ENCODE measurements around the gene RIN2.

DNA sequence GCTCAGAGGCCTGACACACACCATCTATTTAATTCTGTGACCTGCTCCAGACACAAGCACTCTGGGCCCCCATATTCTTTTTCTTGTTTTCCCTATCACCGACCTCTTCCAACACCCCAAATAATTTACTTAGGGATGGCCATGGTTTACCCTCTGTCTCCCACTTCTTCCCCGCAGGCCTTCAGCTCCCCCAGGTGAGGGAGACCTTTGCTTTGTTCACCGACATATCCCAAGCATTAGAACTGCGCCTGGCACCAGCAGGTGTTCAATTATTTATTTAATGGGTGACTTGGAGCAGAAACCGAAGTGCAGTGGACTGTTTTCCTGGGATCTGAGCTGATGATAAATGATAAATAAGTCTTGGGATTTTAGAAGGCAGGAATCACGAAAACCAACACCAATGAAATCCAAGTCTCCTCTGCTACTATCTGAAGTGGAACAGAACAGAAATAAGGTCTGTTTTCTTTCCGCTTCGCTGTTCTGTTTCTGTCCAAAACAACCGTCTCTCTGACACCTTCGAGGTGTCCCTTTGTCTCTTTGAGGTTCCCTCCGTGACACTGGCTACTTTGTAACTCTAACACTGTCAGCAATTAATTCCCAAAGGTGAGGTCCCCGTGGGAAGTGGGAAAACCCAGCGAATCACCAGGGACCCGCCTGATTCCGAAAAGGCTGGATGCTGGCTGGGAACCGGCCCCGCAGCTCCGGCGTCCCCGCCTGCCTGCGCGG is 1.1 kb upstream of the RIN2 start:
- TF ChIP-seq, protein P1, sequence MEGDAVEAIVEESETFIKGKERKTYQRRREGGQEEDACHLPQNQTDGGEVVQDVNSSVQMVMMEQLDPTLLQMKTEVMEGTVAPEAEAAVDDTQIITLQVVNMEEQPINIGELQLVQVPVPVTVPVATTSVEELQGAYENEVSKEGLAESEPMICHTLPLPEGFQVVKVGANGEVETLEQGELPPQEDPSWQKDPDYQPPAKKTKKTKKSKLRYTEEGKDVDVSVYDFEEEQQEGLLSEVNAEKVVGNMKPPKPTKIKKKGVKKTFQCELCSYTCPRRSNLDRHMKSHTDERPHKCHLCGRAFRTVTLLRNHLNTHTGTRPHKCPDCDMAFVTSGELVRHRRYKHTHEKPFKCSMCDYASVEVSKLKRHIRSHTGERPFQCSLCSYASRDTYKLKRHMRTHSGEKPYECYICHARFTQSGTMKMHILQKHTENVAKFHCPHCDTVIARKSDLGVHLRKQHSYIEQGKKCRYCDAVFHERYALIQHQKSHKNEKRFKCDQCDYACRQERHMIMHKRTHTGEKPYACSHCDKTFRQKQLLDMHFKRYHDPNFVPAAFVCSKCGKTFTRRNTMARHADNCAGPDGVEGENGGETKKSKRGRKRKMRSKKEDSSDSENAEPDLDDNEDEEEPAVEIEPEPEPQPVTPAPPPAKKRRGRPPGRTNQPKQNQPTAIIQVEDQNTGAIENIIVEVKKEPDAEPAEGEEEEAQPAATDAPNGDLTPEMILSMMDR (IDR thresholded peaks at IDR 0.05 in 4 of 5, conservative IDR thresholded peaks at IDR 0.05 in 1 of 5): no peak
- no peak for TF ChIP-seq POLR2A (IDR thresholded peaks at IDR 0.05)

All from gastrocnemius medialis (tissue), 4 donors.